NCI-H1417 (cell line): ENCODE measurements around the gene TMCO5A.

Source experiments
- DNase-seq, 3 experiments: peaks; one replicate each; lab custom pipeline; 2025; lab: John Stamatoyannopoulos, UW

TMCO5A gene

GRCh38 chr15:37973856-37974255 lies 39.4 kb downstream of the TMCO5A start:
- no peak for DNase-seq

GRCh38 chr15:37978231-37978630 lies 43.8 kb downstream of the TMCO5A start:
- no peak for DNase-seq

- DNase-seq, result no peak
These were observed 45.4 kb downstream of the TMCO5A start for GRCh38 chr15:37979671-37980409.

GRCh38 chr15:37981201-37981600 lies 46.8 kb downstream of the TMCO5A start:
- no peak for DNase-seq

GRCh38 chr15:37981775-37982174 lies 47.3 kb downstream of the TMCO5A start:
- DNase-seq, result peak in 1 of 3 experiments; percentile 30

GRCh38 chr15:37984368-37984767 lies 49.9 kb downstream of the TMCO5A start:
- no peak for DNase-seq

- DNase-seq, result peak; percentile 30 to 75 (median 43)
These were observed 61.3 kb downstream of the TMCO5A start for GRCh38 chr15:37995461-37996347.
